Measurements from ENCODE around the gene MGAT5B.

- TF ChIP-seq PKNOX1 (IDR thresholded peaks at IDR 0.05) (no peak), CHD2 (IDR thresholded peaks at IDR 0.05; ENCODE audit: low read depth, low read length) (no peak)
Measured at GRCh38 chr17:76972046-76972641, 103.9 kb downstream of the MGAT5B start.
